ENCODE data around the gene MPZL2.

Gene MPZL2

GRCh38 chr11:118240999-118241763 lies 22.9 kb downstream of the MPZL2 start:
- H3K9ac ChIP-seq (ENCODE audit: low read length): no peak overlapping the region
- H3K36me3 ChIP-seq (replicated peaks; ENCODE audit: low read depth, low read length): no peaks in the 10 kb centered on the region
- no peak overlapping the region for H3K4me2 ChIP-seq (ENCODE audit: low read length)
- H3K27ac ChIP-seq (ENCODE audit: low read length): no peak overlapping the region
- no peaks in the 10 kb centered on the region for H3K27me3 ChIP-seq (ENCODE audit: low read depth, low read length)
- no peaks in the 10 kb centered on the region for H3K9me3 ChIP-seq (ENCODE audit: insufficient read depth, low read length)
- no peak for TF ChIP-seq CTCF (IDR thresholded peaks at IDR 0.05; ENCODE audit: low read depth, low read length)
- TF ChIP-seq EZH2phosphoT487 (IDR thresholded peaks at IDR 0.05; ENCODE audit: low read depth): no peak
- no peak overlapping the region for H3K4me3 ChIP-seq (ENCODE audit: low read length)
- H2AFZ ChIP-seq (ENCODE audit: low read depth, low read length): no peak overlapping the region
- H3K4me1 ChIP-seq (ENCODE audit: low read length): 0 out of 2 replicates have a peak, but pooled peaks cover 7% of the 10 kb centered on the region
- H3K79me2 ChIP-seq (ENCODE audit: low read length): no peaks in the 10 kb centered on the region
- no peaks in the 10 kb centered on the region for H4K20me1 ChIP-seq (ENCODE audit: insufficient read depth, low read length)

- Histone ChIP-seq H3K36me3 (replicated peaks; ENCODE audit: low read depth, low read length) (no peaks in the 10 kb centered on the region), H3K4me3 (ENCODE audit: low read length) (no peak overlapping the region), H3K27me3 (ENCODE audit: low read depth, low read length) (no peaks in the 10 kb centered on the region), H3K9ac (ENCODE audit: low read length) (no peak overlapping the region), H3K9me3 (ENCODE audit: insufficient read depth, low read length) (no peaks in the 10 kb centered on the region), H3K4me1 (ENCODE audit: low read length) (0 out of 2 replicates have a peak, but pooled peaks cover 7% of the 10 kb centered on the region), H3K27ac (ENCODE audit: low read length) (no peak overlapping the region), H3K4me2 (ENCODE audit: low read length) (no peak overlapping the region), H4K20me1 (ENCODE audit: insufficient read depth, low read length) (no peaks in the 10 kb centered on the region), H2AFZ (ENCODE audit: low read depth, low read length) (no peak overlapping the region), H3K79me2 (ENCODE audit: low read length) (no peaks in the 10 kb centered on the region)
- TF ChIP-seq CTCF (IDR thresholded peaks at IDR 0.05; ENCODE audit: low read depth, low read length) (no peak), EZH2phosphoT487 (IDR thresholded peaks at IDR 0.05; ENCODE audit: low read depth) (no peak)
Measured at GRCh38 chr11:118239509-118240205, 24.4 kb downstream of the MPZL2 start.

GRCh38 chr11:118238929-118239328 lies 25.2 kb downstream of the MPZL2 start:
- Histone ChIP-seq H3K79me2 (ENCODE audit: low read length) (no peaks in the 10 kb centered on the region), H3K4me2 (ENCODE audit: low read length) (no peak overlapping the region), H3K9ac (ENCODE audit: low read length) (no peak overlapping the region), H3K36me3 (replicated peaks; ENCODE audit: low read depth, low read length) (no peaks in the 10 kb centered on the region), H3K4me1 (ENCODE audit: low read length) (0 out of 2 replicates have a peak, but pooled peaks cover 7% of the 10 kb centered on the region), H3K27ac (ENCODE audit: low read length) (no peak overlapping the region), H3K9me3 (ENCODE audit: insufficient read depth, low read length) (no peaks in the 10 kb centered on the region), H2AFZ (ENCODE audit: low read depth, low read length) (no peak overlapping the region), H3K27me3 (ENCODE audit: low read depth, low read length) (no peaks in the 10 kb centered on the region), H3K4me3 (ENCODE audit: low read length) (no peak overlapping the region), H4K20me1 (ENCODE audit: insufficient read depth, low read length) (no peaks in the 10 kb centered on the region)
- no peak for TF ChIP-seq EZH2phosphoT487 (IDR thresholded peaks at IDR 0.05; ENCODE audit: low read depth)

DNA sequence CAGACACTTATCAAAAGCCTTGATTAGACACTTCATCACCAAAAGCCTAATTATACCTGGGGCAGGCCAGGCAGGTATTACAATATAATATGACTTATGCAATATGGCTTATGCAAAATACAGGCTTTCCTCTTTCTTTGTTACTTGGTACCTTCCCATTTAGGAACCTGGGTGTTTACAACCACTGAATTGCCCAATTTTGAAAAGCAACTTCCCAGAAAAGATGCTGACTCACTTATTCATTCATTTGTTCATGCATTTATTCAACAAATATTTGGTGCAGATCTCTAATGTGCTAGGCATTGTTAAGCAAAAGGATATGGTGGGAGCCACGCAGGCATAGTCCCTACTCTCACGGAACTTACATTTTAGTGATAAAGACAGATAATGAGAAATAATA lies 25.7 kb downstream of the MPZL2 start:
- Histone ChIP-seq H3K79me2 (ENCODE audit: low read length) (no peaks in the 10 kb centered on the region), H3K4me3 (ENCODE audit: low read length) (no peak overlapping the region), H3K27ac (ENCODE audit: low read length) (no peak overlapping the region), H3K36me3 (replicated peaks; ENCODE audit: low read depth, low read length) (no peaks in the 10 kb centered on the region), H3K4me2 (ENCODE audit: low read length) (no peak overlapping the region), H3K9me3 (ENCODE audit: insufficient read depth, low read length) (no peaks in the 10 kb centered on the region), H2AFZ (ENCODE audit: low read depth, low read length) (no peak overlapping the region), H3K4me1 (ENCODE audit: low read length) (0 out of 2 replicates have a peak, but pooled peaks cover 7% of the 10 kb centered on the region), H4K20me1 (ENCODE audit: insufficient read depth, low read length) (no peaks in the 10 kb centered on the region), H3K27me3 (ENCODE audit: low read depth, low read length) (no peaks in the 10 kb centered on the region), H3K9ac (ENCODE audit: low read length) (no peak overlapping the region)
- TF ChIP-seq EZH2phosphoT487 (IDR thresholded peaks at IDR 0.05; ENCODE audit: low read depth) (no peak), CTCF (IDR thresholded peaks at IDR 0.05; ENCODE audit: low read depth, low read length) (no peak)
